ENCODE measurements around the gene A4GALT. TPM values are rescaled to one million over a fixed set of nuclear protein-coding genes. Genes with fewer than 3 reads are reported as not detected.
A peak's percentile ranks its signal among the peaks of the same experiment; 100 is the strongest.

A4GALT gene
- total and polyA plus RNA-seq, 2 of the 13 experiments (the other 11 are each of a cell fraction or from before 2014, with no cell fraction given), result 0.09 to 1.1 TPM

GRCh38 chr22:42697542-42698013, 23.1 kb downstream of the A4GALT start (continued):
- no peak for TF ChIP-seq TOE1 (CRISPR knock-in tag; IDR thresholded peaks at IDR 0.05)
- TF ChIP-seq ZBTB26 (CRISPR knock-in tag; IDR thresholded peaks at IDR 0.05; ENCODE audit: borderline replicate concordance), result no peak
- TF ChIP-seq JUND (CRISPR knock-in tag; IDR thresholded peaks at IDR 0.05), result peak; percentile 71
- TF ChIP-seq ATF3 (CRISPR knock-in tag; IDR thresholded peaks at IDR 0.05), result peak; percentile 73
- peak; percentile 65; the same call in 1 of the 2 replicates for TF ChIP-seq TFAP4 (IDR thresholded peaks at IDR 0.05; ENCODE audit: borderline replicate concordance, low read depth)
- TF ChIP-seq KLF16 (CRISPR knock-in tag; IDR thresholded peaks at IDR 0.05), result no peak
- no peak for TF ChIP-seq ZNF781 (CRISPR knock-in tag; IDR thresholded peaks at IDR 0.05; ENCODE audit: borderline replicate concordance, not compliant biosample characterization)
- no peak for TF ChIP-seq TFE3 (CRISPR knock-in tag; IDR thresholded peaks at IDR 0.05)
- no peak for TF ChIP-seq MBNL3 (CRISPR knock-in tag; conservative IDR thresholded peaks at IDR 0.05)
- no peak for TF ChIP-seq MAFF (IDR thresholded peaks at IDR 0.05; ENCODE audit: low read depth, low read length)
- peak; percentile 40; the same call in 1 of the 2 replicates for TF ChIP-seq ADNP (CRISPR knock-in tag; IDR thresholded peaks at IDR 0.05)
- peak; percentile 31 for TF ChIP-seq MAX (IDR thresholded peaks at IDR 0.05)
- TF ChIP-seq CENPT (CRISPR knock-in tag; IDR thresholded peaks at IDR 0.05; ENCODE audit: low read depth), result no peak
- TF ChIP-seq GABPB1 (CRISPR knock-in tag; IDR thresholded peaks at IDR 0.05), result peak; percentile 36
- TF ChIP-seq MTF1 (CRISPR knock-in tag; IDR thresholded peaks at IDR 0.05), result no peak
- TF ChIP-seq ZNF3 (CRISPR knock-in tag; IDR thresholded peaks at IDR 0.05), result 0 out of 2 replicates have a peak, but pooled peaks have one; percentile 35
- TF ChIP-seq SAP130 (CRISPR knock-in tag; IDR thresholded peaks at IDR 0.05; ENCODE audit: low read depth), result peak; percentile 56
- no peak for TF ChIP-seq ZNF691 (CRISPR knock-in tag; IDR thresholded peaks at IDR 0.05; ENCODE audit: borderline replicate concordance, low read depth)
- TF ChIP-seq MAFG (CRISPR knock-in tag; IDR thresholded peaks at IDR 0.05), result no peak
- no peak for TF ChIP-seq ZNF512B (CRISPR knock-in tag; IDR thresholded peaks at IDR 0.05; ENCODE audit: borderline replicate concordance)
- no peak for TF ChIP-seq ZNF883 (CRISPR knock-in tag; IDR thresholded peaks at IDR 0.05; ENCODE audit: not compliant biosample characterization)
- no peak for TF ChIP-seq RBAK (CRISPR knock-in tag; IDR thresholded peaks at IDR 0.05)
- TF ChIP-seq HNRNPL (IDR thresholded peaks at IDR 0.05; ENCODE audit: low read depth, low read length), result 0 out of 2 replicates have a peak, but pooled peaks have one; percentile 44
- TF ChIP-seq HOXA5 (CRISPR knock-in tag; IDR thresholded peaks at IDR 0.05), result no peak

Measured in HepG2 (cell line).